Neural progenitor cell (in vitro differentiated cells): ENCODE data around the gene MAD1L1. TPM values are rescaled to one million over a fixed set of nuclear protein-coding genes. Genes with fewer than 3 reads are reported as not detected.

ENCODE experiments used
- DNase-seq: peaks from one replicate; pipeline ENCODE4 v3.0.0-alpha.2; 2016; ENCODE audit warnings: low spot score
- H2AFZ ChIP-seq: fragments of 200-600 bp; sonication (generic); replicated peaks from 2 replicates; pipeline ENCODE4 v1.6.1; 2016; ENCODE audit warnings: antibody characterized with exemption
- H3F3A ChIP-seq: fragments of 200-600 bp; sonication (generic); 2 replicates; pipeline ENCODE4 v1.6.1; 2016; ENCODE audit warnings: antibody characterized with exemption, low read depth
- H3K27ac ChIP-seq: fragments of 200-600 bp; sonication (generic); 2 replicates; pipeline ENCODE4 v1.5.1; 2016; ENCODE audit warnings: mild to moderate bottlenecking
- H3K27me3 ChIP-seq: fragments of 200-600 bp; sonication (generic); 2 replicates; pipeline ENCODE4 v1.6.1; 2016; ENCODE audit warnings: mild to moderate bottlenecking, moderate library complexity
- H3K36me3 ChIP-seq: fragments of 200-600 bp; sonication (generic); 2 replicates; pipeline ENCODE4 v1.5.1; 2016
- H3K4me1 ChIP-seq: fragments of 200-600 bp; sonication (generic); 2 replicates; pipeline ENCODE4 v1.6.1; 2016; ENCODE audit warnings: mixed run types
- H3K4me2 ChIP-seq: fragments of 200-600 bp; sonication (generic); 2 replicates; pipeline ENCODE4 v1.6.1; 2016
- H3K4me3 ChIP-seq: fragments of 200-600 bp; sonication (generic); 2 replicates; pipeline ENCODE4 v1.5.1; 2016
- H3K79me2 ChIP-seq: fragments of 200-600 bp; sonication (generic); 2 replicates; pipeline ENCODE4 v1.6.1; 2016; ENCODE audit warnings: low read depth
- H3K9ac ChIP-seq: fragments of 200-600 bp; sonication (generic); 2 replicates; pipeline ENCODE4 v1.6.1; 2016
- H3K9me3 ChIP-seq: fragments of 200-600 bp; sonication (generic); 2 replicates; pipeline ENCODE4 v1.5.1; 2016; ENCODE audit warnings: low read depth
- H4K20me1 ChIP-seq: fragments of 200-600 bp; sonication (generic); 2 replicates; pipeline ENCODE4 v1.6.1; 2016; ENCODE audit warnings: low read depth
- H3K27ac Mint-ChIP-seq: 3 replicates; pipeline ENCODE4 v1.8.0; 2021; ENCODE audit warnings: mixed read lengths
- H3K27me3 Mint-ChIP-seq: 2 replicates; pipeline ENCODE4 v1.8.0; 2022; ENCODE audit warnings: low read depth, mild to moderate bottlenecking, inconsistent platforms, moderate library complexity, mixed read lengths; ENCODE audit not compliant: insufficient read depth
- H3K36me3 Mint-ChIP-seq: 3 replicates; pipeline ENCODE4 v1.8.0; 2021; ENCODE audit warnings: mixed read lengths
- H3K4me1 Mint-ChIP-seq: 3 replicates; pipeline ENCODE4 v1.8.0; 2021; ENCODE audit warnings: mixed read lengths
- H3K4me3 Mint-ChIP-seq: 3 replicates; pipeline ENCODE4 v1.8.0; 2021; ENCODE audit warnings: mild to moderate bottlenecking, moderate library complexity, mixed read lengths
- H3K9me3 Mint-ChIP-seq: 3 replicates; pipeline ENCODE4 v1.8.0; 2020; ENCODE audit warnings: mixed read lengths
- CTCF ChIP-seq: fragments of 200-600 bp; sonication (generic); IDR thresholded peaks from 2 replicates; pipeline ENCODE4 v1.5.1; 2017; ENCODE audit warnings: antibody characterized with exemption, mild to moderate bottlenecking
- EZH2 ChIP-seq: fragments of 200-600 bp; sonication (generic); IDR thresholded peaks from 2 replicates; pipeline ENCODE4 v1.6.1; 2017; ENCODE audit warnings: antibody characterized with exemption, mild to moderate bottlenecking, moderate library complexity
- EZH2phosphoT487 ChIP-seq: fragments of 200-600 bp; sonication (generic); IDR thresholded peaks from 2 replicates; pipeline ENCODE4 v1.6.1; 2017; ENCODE audit warnings: antibody characterized with exemption
- total RNA-seq: library from RNA; depleted of rRNA; stranded (reverse); fragments of >200 nt; gene quantifications from 2 replicates; pipeline ENCODE4 v1.2.3, GENCODE V29; 2015; ENCODE audit warnings: low replicate concordance

Gene MAD1L1
- total RNA-seq, 1 donor from 2014 or later, result 23.7 TPM

GRCh38 chr7:1859266-1860035 lies 373.3 kb downstream of the MAD1L1 start:
- Mint-ChIP-seq H3K27ac (no peak overlapping the region), H3K36me3 (peaks cover 2% of the 10 kb centered on the region), H3K4me1 (peaks cover 29% of the 10 kb centered on the region), H3K27me3 (peaks cover 6% of the 10 kb centered on the region), H3K4me3 (no peak overlapping the region), H3K9me3 (no peaks in the 10 kb centered on the region)
- Histone ChIP-seq H3F3A (no peaks in the 10 kb centered on the region), H3K4me1 (peaks cover 7% of the 10 kb centered on the region), H3K9me3 (no peaks in the 10 kb centered on the region), H2AFZ (no peak overlapping the region), H3K27me3 (no peaks in the 10 kb centered on the region), H3K4me2 (no peak overlapping the region), H3K79me2 (no peaks in the 10 kb centered on the region), H4K20me1 (peaks cover 22% of the 10 kb centered on the region), H3K27ac (no peak overlapping the region), H3K9ac (no peak overlapping the region), H3K4me3 (no peak overlapping the region), H3K36me3 (no peaks in the 10 kb centered on the region)
- DNase-seq, result no peak
- TF ChIP-seq EZH2 (no peak), CTCF (no peak), EZH2phosphoT487 (no peak)

DNA sequence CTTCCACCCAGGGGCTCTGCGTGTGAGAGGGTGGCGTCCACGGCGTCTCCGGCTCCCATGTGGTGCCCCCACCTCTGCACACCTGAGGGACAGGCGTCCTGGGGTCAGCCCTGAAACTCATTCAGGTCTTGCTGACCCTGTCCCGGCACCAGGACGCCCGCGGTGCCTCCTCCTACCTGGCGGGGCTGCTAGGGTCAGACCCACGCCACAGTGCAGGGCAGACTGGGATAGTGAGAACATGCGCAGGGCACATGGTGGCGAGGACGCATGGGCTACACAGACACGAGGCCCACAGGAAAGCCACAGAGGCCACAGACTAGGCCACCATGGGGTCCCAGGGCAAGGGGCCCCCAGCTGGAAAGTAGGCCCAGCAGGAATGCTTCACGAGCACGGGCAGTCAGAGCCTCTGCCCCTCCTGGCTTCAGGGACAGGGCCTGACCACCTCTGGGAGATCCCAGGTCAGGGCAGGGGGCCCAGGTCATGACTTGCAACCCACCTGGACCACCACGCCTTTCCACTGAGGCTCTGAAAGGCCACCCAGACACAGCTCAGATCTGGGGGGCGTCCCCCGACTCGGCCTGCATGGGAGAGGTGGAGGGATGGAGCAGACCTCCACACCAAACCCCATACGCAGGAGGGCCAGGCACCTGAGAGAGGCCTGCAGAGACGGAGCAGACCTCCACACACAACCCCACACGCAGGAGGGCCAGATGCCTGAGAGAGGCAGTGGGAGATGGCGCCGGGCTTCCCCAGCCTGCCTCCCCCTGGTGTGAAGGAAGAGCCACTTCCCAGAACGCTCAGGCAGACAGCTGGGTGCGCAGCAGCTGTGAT lies 374.1 kb downstream of the MAD1L1 start:
- H3K4me3 Mint-ChIP-seq, result no peak overlapping the region
- TF ChIP-seq EZH2phosphoT487, result no peak
- no peak for TF ChIP-seq CTCF
- H3K4me1 ChIP-seq, result no peaks in the 10 kb centered on the region
- no peak for DNase-seq
- no peaks in the 10 kb centered on the region for H3K27me3 ChIP-seq
- H3K9me3 Mint-ChIP-seq, result no peaks in the 10 kb centered on the region
- H3K36me3 ChIP-seq, result no peaks in the 10 kb centered on the region
- H3K4me1 Mint-ChIP-seq, result peaks cover 22% of the 10 kb centered on the region
- peaks cover 14% of the 10 kb centered on the region for H4K20me1 ChIP-seq
- no peak overlapping the region for H2AFZ ChIP-seq
- no peak overlapping the region for H3K27ac ChIP-seq
- H3K9ac ChIP-seq, result no peak overlapping the region
- H3K9me3 ChIP-seq, result no peaks in the 10 kb centered on the region
- H3F3A ChIP-seq, result no peaks in the 10 kb centered on the region
- peaks cover 6% of the 10 kb centered on the region for H3K27me3 Mint-ChIP-seq
- no peak overlapping the region for H3K4me2 ChIP-seq
- peaks cover 2% of the 10 kb centered on the region for H3K36me3 Mint-ChIP-seq
- no peak overlapping the region for H3K4me3 ChIP-seq
- no peaks in the 10 kb centered on the region for H3K79me2 ChIP-seq
- no peak overlapping the region for H3K27ac Mint-ChIP-seq

- Histone ChIP-seq H3K36me3 (no peaks in the 10 kb centered on the region), H3F3A (no peaks in the 10 kb centered on the region), H3K4me1 (no peaks in the 10 kb centered on the region), H3K4me3 (no peak overlapping the region), H3K27me3 (no peaks in the 10 kb centered on the region), H2AFZ (no peak overlapping the region), H3K79me2 (no peaks in the 10 kb centered on the region), H3K4me2 (no peak overlapping the region), H3K9me3 (no peaks in the 10 kb centered on the region), H3K27ac (no peak overlapping the region), H4K20me1 (peaks cover 5% of the 10 kb centered on the region), H3K9ac (no peak overlapping the region)
- Mint-ChIP-seq H3K36me3 (peaks cover 2% of the 10 kb centered on the region), H3K4me1 (peaks cover 21% of the 10 kb centered on the region), H3K9me3 (no peaks in the 10 kb centered on the region), H3K27ac (no peak overlapping the region), H3K4me3 (no peak overlapping the region), H3K27me3 (peaks cover 5% of the 10 kb centered on the region)
- TF ChIP-seq CTCF (no peak), EZH2 (no peak)
- DNase-seq, result no peak
Observed at GRCh38 chr7:1857487-1858421, 375.0 kb downstream of the MAD1L1 start.
